Mucosa of gallbladder (tissue), 1 donor: ENCODE data around the gene SLC19A1. TPM values are rescaled to one million over a fixed set of nuclear protein-coding genes. Genes with fewer than 3 reads are reported as not detected.
A peak's percentile ranks its signal among the peaks of the same experiment; 100 is the strongest.

Source experiments
- DNase-seq: peaks from one replicate; pipeline ENCODE4 v3.0.0-alpha.2; 2020; ENCODE audit warnings: low spot score
- total RNA-seq: library from RNA; stranded (reverse); gene quantifications from one replicate; pipeline ENCODE4 v1.2.1, GENCODE V29; 2021
- donor health status: DM: no; HTN: no; CAD: no.

The SLC19A1 gene
- total RNA-seq, 1 donor from 2014 or later = 7.0 TPM

- DNase-seq = no peak
Observed at GRCh38 chr21:45545236-45545570, 3.0 kb upstream of the SLC19A1 start.

DNA sequence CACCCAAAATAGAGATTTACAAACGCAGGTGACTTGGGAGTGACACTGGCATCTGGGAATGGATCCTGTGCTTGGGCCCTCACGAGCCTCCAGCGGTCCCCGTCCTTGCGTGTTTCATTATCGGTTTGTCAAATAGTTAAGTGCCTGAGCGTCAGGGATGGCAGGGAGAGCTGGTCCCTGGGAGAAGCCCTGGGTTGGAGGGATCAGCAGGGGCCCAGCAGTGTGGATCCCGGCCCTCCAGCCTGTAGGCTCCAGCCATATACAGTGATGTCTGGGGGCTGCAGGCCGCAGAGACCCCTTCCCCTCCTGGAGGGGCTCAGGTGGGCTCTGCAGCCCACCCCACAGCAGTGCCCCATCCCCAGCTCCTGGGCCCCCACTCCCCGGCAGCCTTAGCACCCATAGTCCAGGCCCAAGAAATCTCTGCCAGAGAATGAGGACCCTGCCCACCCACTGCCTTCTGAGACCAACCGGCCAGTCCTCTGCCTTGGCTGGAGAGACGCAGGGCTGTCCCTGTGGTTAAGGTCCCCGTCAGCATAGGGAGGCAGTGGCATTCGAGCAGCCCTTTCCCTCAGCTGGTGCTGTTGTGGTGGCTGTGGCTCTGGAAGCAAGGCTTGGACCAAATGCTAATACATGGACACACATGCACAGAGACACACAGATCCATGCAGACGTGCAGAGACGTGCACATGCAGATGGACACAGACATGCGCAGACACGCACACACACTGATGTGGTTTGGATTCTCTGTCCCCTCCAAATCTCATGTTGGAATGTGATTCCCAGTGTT, 2.4 kb upstream of the SLC19A1 start:
- no peak for DNase-seq

DNA sequence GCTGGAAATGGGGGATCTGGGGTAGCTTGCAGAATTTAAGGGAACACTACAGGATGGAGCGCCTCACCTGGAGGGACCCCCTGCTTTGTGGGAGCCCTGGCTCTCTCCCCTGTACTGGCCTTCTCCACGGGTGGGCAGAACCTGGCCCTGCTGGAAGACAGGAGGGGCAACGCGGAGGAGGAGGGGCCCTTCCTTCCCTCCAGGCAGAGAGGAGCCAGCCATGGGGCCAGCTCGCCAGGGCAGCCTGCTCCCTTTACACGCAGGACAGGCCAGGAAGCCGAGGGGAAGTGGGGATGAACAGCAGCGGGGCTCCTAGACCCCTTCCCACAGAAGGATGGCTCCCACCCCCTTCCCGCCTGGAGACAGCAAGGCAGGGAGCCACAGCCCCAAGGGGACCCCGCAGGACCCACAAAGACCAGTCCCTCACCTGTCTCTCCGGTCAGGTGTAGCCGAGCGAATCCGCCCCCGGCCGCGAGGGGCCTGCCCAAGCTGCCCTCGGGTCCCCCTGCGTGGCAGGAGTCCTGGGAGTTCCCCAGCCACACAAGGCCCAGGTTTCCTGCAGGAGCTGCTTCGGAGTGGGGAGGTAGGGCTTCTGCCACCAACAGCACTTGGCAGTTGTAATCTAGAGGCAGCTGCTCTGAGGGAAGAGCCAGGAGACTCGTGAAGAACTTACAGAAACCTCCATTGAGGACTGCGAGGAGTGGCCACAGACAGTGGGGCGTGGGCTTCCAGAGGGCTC, 1.6 kb upstream of the SLC19A1 start:
- DNase-seq = no peak

DNA sequence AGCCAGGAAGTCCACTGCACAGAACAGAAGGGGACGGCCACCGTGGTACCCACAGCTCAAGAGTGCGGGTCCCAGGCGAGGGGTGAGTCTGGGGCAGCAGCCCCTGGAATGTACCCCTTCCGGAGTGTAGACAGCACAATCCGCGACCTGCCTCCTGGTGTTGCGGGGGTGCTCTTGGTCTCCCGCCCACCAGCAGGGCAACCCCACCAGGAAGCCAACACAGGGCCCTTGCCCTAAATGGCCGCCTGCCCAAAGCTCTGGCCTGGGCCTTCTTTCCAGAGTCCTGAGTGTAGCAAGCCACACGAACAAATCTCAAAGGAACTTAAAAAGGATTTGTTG, 1.1 kb upstream of the SLC19A1 start:
- no peak for DNase-seq

GRCh38 chr21:45542667-45543370, 579 bp upstream of the SLC19A1 start:
- DNase-seq = no peak

DNA sequence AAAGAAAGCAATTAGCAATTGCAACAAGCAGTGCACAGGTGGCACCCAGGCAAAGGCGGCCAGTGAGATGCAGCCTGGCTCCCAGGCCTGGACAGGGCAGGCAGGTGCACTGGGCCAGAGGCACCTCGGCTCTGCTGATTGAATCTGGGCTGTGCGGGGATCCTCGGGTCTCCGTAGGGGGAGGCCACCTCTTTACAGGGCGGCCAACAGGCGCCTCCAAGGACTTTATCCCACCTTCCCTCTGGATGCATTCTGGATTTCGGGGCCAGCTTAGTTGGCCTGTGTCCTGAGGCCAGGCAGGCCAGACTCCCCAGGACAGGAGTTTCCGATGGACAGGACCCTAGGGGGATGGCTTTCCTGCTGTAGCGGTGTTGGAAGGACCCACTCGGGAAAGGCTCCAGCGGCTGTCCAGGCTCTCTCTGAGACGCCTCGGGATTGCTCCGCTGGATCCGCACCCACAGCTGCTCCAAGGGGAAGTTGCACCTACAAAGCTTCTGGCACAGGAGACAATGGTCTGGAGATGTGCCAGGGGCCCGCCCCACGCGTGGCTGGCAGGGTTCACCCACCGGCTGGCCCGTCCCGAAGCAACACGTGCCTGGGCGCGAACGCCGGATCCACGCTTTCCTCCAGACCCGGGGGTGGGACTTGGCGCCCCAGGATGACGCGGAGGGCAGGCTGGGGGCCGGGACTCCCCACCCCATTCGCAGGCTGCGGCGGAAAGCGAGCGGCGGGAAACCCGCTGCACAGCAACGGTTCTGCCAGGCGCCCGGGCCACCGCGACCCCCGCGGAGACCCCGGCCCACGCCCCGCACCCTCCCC, 810 bp downstream of the SLC19A1 start:
- peak; percentile 77 for DNase-seq

DNA sequence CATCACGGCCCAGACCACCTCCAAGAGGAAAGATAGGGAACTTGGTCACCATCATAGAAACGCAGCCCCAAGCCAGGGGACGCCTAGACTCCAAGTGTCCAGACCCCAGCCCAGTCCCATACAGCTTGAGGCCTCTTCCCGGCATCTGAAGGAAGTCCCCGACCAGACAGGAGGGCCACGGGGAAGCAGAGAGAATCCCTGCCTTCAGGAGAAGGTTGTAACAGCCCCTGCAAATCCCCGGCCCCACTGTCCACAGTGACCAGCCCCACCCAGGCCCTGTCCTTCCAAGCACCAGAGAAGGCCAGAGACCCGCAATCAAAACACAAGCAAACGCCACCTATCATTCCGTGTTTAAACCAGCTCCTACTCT, 1.7 kb downstream of the SLC19A1 start:
- DNase-seq = no peak

- no peak for DNase-seq
Observed at GRCh38 chr21:45539796-45540600, 2.2 kb downstream of the SLC19A1 start.

- no peak for DNase-seq
Observed at GRCh38 chr21:45539046-45539795, 3.0 kb downstream of the SLC19A1 start.

DNA sequence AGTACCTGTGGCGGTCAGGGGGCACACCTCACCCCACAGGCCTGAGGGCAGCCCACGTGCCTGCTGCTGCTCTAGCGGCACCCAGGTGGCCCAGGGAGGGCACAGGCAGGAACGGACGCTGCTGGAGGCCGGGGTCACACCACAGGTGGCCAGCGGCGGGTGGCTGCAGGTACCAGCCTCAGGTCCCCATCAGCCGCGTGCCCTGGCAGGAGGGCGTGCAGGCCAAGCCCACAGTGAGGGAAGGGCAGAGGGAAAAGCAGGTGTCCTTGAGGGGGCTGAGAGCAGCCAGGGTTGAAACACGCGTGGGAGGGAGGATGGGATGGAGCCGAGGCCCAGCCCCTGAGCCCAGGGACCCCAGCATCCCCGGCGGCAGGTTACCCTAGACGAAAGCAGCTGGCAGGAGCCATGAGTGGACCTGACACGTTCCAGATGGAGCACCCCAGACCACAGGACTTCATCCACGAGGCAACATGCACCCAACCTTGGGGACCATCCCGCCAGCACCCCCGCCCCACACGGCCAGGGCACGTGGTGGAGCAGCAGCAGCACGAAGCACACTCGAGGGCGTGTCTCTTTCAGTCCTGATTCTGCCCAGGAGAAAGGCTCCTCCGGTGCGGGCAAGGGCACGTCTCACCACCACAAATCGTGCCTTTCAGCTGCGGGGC, 3.7 kb downstream of the SLC19A1 start:
- DNase-seq = no peak

- no peak for DNase-seq
Observed at GRCh38 chr21:45537746-45538291, 4.4 kb downstream of the SLC19A1 start.

DNA sequence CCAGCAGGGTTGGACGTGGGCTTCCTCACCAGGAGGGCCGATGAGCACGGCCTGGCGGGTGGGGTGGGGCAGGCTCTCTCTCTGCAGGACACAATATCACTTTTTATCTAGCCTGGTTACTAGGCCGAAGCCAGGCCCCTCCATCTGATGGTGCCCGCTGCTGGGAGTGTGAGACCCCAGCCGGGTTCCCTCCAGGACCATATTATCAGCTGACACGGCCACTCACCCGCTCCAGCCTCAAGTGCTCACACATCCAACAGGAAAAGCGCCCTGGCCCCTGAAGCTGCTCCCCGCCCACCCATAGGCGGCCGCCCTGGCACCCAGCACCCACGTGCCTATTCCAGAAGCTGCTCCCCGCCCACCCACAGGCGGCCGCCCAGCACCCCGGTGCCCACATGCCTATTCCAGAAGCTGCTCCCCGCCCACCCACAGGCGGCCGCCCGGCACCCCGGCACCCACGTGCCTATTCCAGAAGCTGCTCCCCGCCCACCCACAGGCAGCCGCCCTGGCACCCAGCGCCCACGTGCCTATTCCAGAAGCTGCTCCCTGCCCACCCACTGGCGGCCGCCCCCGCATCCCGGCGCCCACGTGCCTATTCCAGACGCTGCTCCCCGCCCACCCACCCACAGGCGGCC, 5.0 kb downstream of the SLC19A1 start:
- DNase-seq = no peak

- no peak for DNase-seq
Observed at GRCh38 chr21:45536301-45537081, 5.7 kb downstream of the SLC19A1 start.

DNA sequence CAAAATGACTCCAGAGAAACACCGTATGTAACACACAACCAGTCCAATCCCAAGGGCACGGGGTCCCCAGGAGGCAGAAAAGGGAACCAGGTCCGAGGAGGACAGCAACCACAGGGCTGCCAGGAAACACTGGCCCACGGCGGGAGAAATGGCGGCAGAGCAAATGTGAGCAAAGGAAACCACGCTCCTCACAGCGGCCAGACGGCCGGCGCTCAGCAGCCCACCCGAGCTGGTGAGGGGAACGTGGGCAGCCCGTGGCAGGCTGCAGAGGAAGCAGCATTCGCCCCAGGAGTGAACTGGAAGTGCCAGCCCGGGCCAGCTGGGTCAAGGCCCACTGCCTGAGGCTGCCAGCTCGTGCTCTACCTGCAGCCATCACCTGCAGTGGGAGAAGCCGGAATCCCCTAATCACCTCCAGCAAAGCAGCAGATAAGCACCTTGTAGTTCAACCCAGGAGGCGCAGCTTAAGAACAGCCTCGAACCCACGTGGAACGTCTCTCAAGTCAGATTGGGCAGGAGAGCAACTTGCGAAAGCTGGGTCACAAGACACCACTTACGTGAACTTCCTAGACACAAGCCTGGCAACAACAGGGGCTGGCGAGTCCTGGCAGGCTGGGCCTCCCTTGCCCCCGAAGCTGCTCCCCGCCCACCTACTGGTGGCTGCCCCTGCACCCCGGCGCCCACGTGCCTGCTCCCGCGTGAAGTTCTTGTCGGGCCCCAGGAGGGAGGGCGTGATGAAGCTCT, 6.7 kb downstream of the SLC19A1 start:
- DNase-seq = no peak

DNA sequence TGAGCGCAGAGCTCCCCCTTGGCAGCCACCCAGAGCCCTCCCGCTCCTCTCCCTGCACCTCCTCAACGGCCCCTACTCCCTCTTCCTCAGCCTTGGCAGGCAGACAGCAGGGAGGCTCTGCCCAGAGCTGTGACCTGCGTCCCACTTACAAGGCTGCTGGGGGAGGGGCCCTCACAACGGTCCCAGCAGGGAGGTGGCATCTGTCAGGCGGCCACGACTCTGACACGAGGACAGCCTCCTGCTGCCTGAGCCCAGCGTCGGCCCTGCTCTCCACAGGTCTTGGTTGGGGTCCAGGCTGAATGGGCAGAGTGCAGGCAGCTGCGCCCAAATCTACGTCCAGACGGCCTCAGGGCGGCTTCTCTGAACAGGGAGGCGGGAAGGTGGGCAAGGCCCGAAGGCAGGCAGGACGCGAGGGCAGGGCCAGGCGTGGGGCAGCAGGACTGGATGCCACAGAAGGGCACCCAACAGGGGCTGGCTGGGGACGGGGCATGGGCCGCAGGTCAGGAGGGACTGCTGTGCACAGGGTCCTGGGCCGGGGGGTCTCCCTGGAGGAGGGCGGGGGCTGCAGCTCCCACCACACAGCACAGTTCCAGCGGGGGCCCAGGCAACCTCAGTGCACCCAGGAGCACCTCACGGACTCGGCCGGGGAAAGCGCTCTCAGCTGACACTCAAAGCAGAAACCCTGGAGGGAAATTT, 7.5 kb downstream of the SLC19A1 start:
- no peak for DNase-seq

GRCh38 chr21:45533846-45534635, 8.2 kb downstream of the SLC19A1 start:
- no peak for DNase-seq
